Endothelial cell of umbilical vein (primary cell): Measurements from ENCODE around the gene COL8A1. TPM values are rescaled to one million over a fixed set of nuclear protein-coding genes. Genes with fewer than 3 reads are reported as not detected.

ENCODE experiments used
- BruUV-seq: library from RNA; stranded (reverse); fragments of 400-500 nt; replicated peaks from 2 replicates; lab custom pipeline; 2021; lab: Mats Ljungman, UMichigan
- CTCF ChIA-PET: fragments of 300-600, 350-600 bp; sonication (Branson Sonifier 250); formaldehyde crosslinking; loops from one replicate; lab custom pipeline; 2021; ENCODE audit warnings: antibody characterized with exemption, inconsistent platforms; lab: Charles Lee
- POLR2A ChIA-PET: fragments of 300-600, 350-600 bp; sonication (Branson Sonifier 250); formaldehyde crosslinking; loops from one replicate; lab custom pipeline; 2021; ENCODE audit warnings: antibody characterized with exemption, inconsistent platforms; lab: Charles Lee
- DNase-seq: peaks from one replicate; pipeline ENCODE4 v3.0.0-alpha.2; 2011; ENCODE audit warnings: low read depth, low spot score
- FAIRE-seq: peaks from 2 replicates; lab custom pipeline; 2011; peaks lifted over from hg19 to GRCh38; lab: Jason Lieb, UNC
- H2AFZ ChIP-seq: 2 replicates; pipeline ENCODE4 v1.6.0; 2012; ENCODE audit warnings: low read depth, low read length, control low read depth, inconsistent platforms
- H3K27ac ChIP-seq: 2 replicates; pipeline ENCODE4 v1.5.1; 2011; ENCODE audit warnings: low read depth, mild to moderate bottlenecking, control low read depth, low read length, moderate library complexity; ENCODE audit not compliant: insufficient read depth
- H3K27me3 ChIP-seq, 2 experiments: 2 replicates each; pipeline versions ENCODE4 v1.6.0 to v1.6.1; 2011; ENCODE audit warnings: low read length in 2 of 2, mixed read lengths in 1 of 2; ENCODE audit not compliant: control insufficient read depth in 2 of 2, insufficient read depth in 2 of 2
- H3K36me3 ChIP-seq, 2 experiments: 2 replicates in 1 of 2; 3 replicates in 1 of 2; pipeline ENCODE4 v1.5.1; 2011; ENCODE audit warnings: low read length in 2 of 2, mild to moderate bottlenecking in 1 of 2, moderate library complexity in 1 of 2; ENCODE audit not compliant: control insufficient read depth in 2 of 2, insufficient read depth in 2 of 2; ENCODE audit errors: extremely low read depth in 1 of 2
- H3K4me1 ChIP-seq: 3 replicates; pipeline ENCODE4 v1.5.1; 2011; ENCODE audit warnings: mild to moderate bottlenecking, low read length; ENCODE audit not compliant: control insufficient read depth, insufficient read depth; ENCODE audit errors: extremely low read depth
- H3K4me2 ChIP-seq: 2 replicates; pipeline ENCODE4 v1.6.1; 2011; ENCODE audit warnings: low read length, control low read depth, mixed read lengths; ENCODE audit not compliant: insufficient read depth
- H3K4me3 ChIP-seq, 3 experiments: fragments of 200-600 bp in 1 of 3; sonication (generic), shearing (Covaris generic) in 1 of 3; replicated peaks in 1 of 3; 2 replicates each; pipeline ENCODE4 v1.5.1; 2011 to 2016; ENCODE audit warnings: control low read depth in 3 of 3, low read length in 3 of 3, mild to moderate bottlenecking in 2 of 3, inconsistent platforms in 1 of 3, low read depth in 1 of 3, moderate library complexity in 1 of 3; ENCODE audit not compliant: insufficient read depth in 1 of 3
- H3K79me2 ChIP-seq: 2 replicates; pipeline ENCODE4 v1.6.0; 2012; ENCODE audit warnings: low read length, inconsistent platforms; ENCODE audit not compliant: control insufficient read depth, insufficient read depth
- H3K9ac ChIP-seq: replicated peaks from 2 replicates; pipeline ENCODE3; 2011; ENCODE audit warnings: low read length, control low read depth; ENCODE audit not compliant: insufficient read depth; ENCODE audit errors: extremely low read depth
- H3K9me1 ChIP-seq: replicated peaks from 3 replicates; pipeline ENCODE4 v1.6.0; 2011; ENCODE audit warnings: mild to moderate bottlenecking, low read length; ENCODE audit not compliant: control insufficient read depth, insufficient read depth; ENCODE audit errors: extremely low read depth
- H3K9me3 ChIP-seq: replicated peaks from 2 replicates; pipeline ENCODE4 v1.5.1; 2012; ENCODE audit warnings: low read length, inconsistent platforms; ENCODE audit not compliant: control insufficient read depth, insufficient read depth
- H4K20me1 ChIP-seq: replicated peaks from 2 replicates; pipeline ENCODE3; 2011; ENCODE audit warnings: mild to moderate bottlenecking, low read length; ENCODE audit not compliant: control insufficient read depth, insufficient read depth; ENCODE audit errors: extremely low read depth
- EZH2 ChIP-seq: IDR thresholded peaks from 2 replicates; pipeline ENCODE4 v1.6.1; 2012; ENCODE audit warnings: borderline replicate concordance, low read depth, mild to moderate bottlenecking, moderate library complexity, low read length, inconsistent platforms; ENCODE audit not compliant: severe bottlenecking
- FOS ChIP-seq: IDR thresholded peaks from 2 replicates; pipeline ENCODE4 v1.6.1; 2011; ENCODE audit warnings: mild to moderate bottlenecking, low read length, moderate library complexity, borderline replicate concordance; ENCODE audit not compliant: insufficient read depth
- GATA2 ChIP-seq: IDR thresholded peaks from 2 replicates; pipeline ENCODE4 v1.7.0; 2011; ENCODE audit warnings: low read depth, mild to moderate bottlenecking, moderate library complexity, mixed read lengths, low read length; ENCODE audit not compliant: insufficient read length, insufficient read depth
- JUN ChIP-seq: IDR thresholded peaks from 2 replicates; pipeline ENCODE4 v1.6.1; 2011; ENCODE audit warnings: borderline replicate concordance, low read depth; ENCODE audit not compliant: insufficient read length, insufficient read depth
- MYC ChIP-seq: IDR thresholded peaks from one replicate; pipeline ENCODE4 v1.6.1; 2011; ENCODE audit warnings: mild to moderate bottlenecking, low read depth, low read length
- POLR2A ChIP-seq: IDR thresholded peaks from 2 replicates; pipeline ENCODE4 v1.6.1; 2012; ENCODE audit warnings: low read depth, mild to moderate bottlenecking, control low read depth, low read length
- POLR2AphosphoS5 ChIP-seq: IDR thresholded peaks from 2 replicates; pipeline ENCODE4 v1.6.1; 2012; ENCODE audit warnings: low read depth, mild to moderate bottlenecking, control low read depth, low read length, moderate library complexity; ENCODE audit not compliant: insufficient read depth
- dilution Hi-C: fragments of 300-500 bp; cut with MboI; formaldehyde crosslinking; loops from one replicate; pipeline ENCODE4 v1.15.0; 2019; ENCODE audit warnings: low sequenced_read_pairs; ENCODE audit not compliant: extremely low pct_ligation_motif_present
- intact Hi-C: fragments of 100-400 bp; cut with micrococcal nuclease; formaldehyde crosslinking; loops from one replicate; pipeline ENCODE4 v1.10.0; 2022
- polyA plus RNA-seq, 4 experiments: library from polyadenylated mRNA; depleted of rRNA in 3 of 4; stranded (reverse) in 3 of 4; unstranded in 1 of 4; fragments of >200 nt; gene quantifications; 2 replicates each; pipeline versions ENCODE4 v1.2.1 to v1.2.3, GENCODE V29; 2011 to 2012; ENCODE audit warnings: missing spikeins in 1 of 4
- total RNA-seq: library from RNA; stranded (reverse); gene quantifications from 2 replicates; pipeline ENCODE4 v1.2.3, GENCODE V29; 2021
- TF ChIP-seq, protein P1 (sequence below), 2 donors: IDR thresholded peaks; 1 replicate in 1 of 2; 2 replicates in 1 of 2; pipeline ENCODE4 v1.5.1; 2011; ENCODE audit warnings: low read length in 2 of 2, mild to moderate bottlenecking in 2 of 2, moderate library complexity in 2 of 2, control low read depth in 1 of 2, inconsistent platforms in 1 of 2, low read depth in 1 of 2; ENCODE audit not compliant: insufficient read depth in 1 of 2; ENCODE audit errors: extremely low read depth in 1 of 2
- TF ChIP-seq, protein P2 (sequence below): IDR thresholded peaks from 2 replicates; pipeline ENCODE4 v1.6.1; 2011; ENCODE audit not compliant: insufficient read depth, insufficient read length

The COL8A1 gene
- total and polyA plus RNA-seq, 2 donors (not counting 3 experiments of a cell fraction or from before 2014, with no cell fraction given) = 358 to 634 TPM

DNA sequence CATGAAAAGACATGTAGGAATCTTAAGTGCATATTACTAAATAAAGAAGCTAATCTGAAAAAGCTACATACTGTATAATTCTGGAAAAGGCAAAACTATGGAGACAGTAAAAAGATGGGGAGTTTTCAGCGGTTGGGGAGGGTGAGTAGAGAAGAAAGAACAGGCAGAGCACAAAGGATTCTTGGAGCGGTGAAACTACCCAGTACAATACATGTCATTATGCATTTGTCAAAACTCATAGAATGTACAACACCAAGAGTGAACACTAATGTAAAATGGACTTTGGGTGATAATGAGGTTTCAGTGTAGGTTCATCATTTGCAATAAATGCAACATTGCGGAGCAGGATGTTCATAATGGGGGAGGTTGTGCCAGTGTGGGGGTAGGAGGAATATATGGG lies 133.8 kb downstream of the COL8A1 start:
- dilution Hi-C loops = loop anchor here (25.0 kb wide), 1 partner anchor 760 kb away; no protein-coding TSS in a partner anchor
- TF ChIP-seq GATA2 (no peak), MYC (no peak)
- Histone ChIP-seq H3K79me2 (no peaks in the 10 kb centered on the region), H3K9ac (no peak overlapping the region), H3K4me1 (peaks cover 7% of the 10 kb centered on the region), H3K27ac (no peak overlapping the region), H2AFZ (no peak overlapping the region), H3K4me2 (no peak overlapping the region), H4K20me1 (no peaks in the 10 kb centered on the region), H3K4me3 (no peak overlapping the region), H3K27me3 (no peaks in the 10 kb centered on the region), H3K9me3 (no peaks in the 10 kb centered on the region), H3K36me3 (peaks cover 8 to 17% of the 10 kb centered on the region in 2 experiments), H3K9me1 (no peaks in the 10 kb centered on the region)
- CTCF ChIA-PET = no interaction called here
- FAIRE-seq (no peak), DNase-seq (no peak)
- no TSS peak for BruUV-seq
- intact Hi-C loops = no loop called here
- POLR2A ChIA-PET = no interaction called here

DNA sequence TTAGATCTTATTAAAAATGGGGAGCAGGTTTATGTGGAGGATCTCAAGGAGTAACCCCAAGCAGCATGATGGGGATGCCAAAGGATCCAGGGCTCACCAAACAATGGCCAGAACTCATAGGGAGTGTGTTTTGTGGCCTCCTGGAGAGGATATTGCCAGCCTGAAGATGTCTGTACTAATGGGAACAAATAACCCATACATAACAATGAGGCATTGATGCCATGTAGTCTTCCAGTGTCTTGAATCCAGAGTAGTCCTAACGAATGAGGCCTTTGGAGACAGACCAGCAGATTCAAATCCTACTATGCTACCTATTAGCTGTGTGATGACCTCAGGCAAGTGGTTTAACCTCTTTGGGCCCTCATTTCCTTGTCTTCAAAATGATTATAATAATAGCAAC lies 134.3 kb downstream of the COL8A1 start:
- H3K9me1 ChIP-seq = no peaks in the 10 kb centered on the region
- FAIRE-seq (no peak), DNase-seq (no peak)
- H3K36me3 ChIP-seq = peaks cover 8 to 17% of the 10 kb centered on the region in 2 experiments
- ChIA-PET CTCF (no interaction called here), POLR2A (no interaction called here)
- no TSS peak for BruUV-seq
- TF ChIP-seq JUN = no peak
- TF ChIP-seq EZH2 = no peak
- TF ChIP-seq, protein P1, sequence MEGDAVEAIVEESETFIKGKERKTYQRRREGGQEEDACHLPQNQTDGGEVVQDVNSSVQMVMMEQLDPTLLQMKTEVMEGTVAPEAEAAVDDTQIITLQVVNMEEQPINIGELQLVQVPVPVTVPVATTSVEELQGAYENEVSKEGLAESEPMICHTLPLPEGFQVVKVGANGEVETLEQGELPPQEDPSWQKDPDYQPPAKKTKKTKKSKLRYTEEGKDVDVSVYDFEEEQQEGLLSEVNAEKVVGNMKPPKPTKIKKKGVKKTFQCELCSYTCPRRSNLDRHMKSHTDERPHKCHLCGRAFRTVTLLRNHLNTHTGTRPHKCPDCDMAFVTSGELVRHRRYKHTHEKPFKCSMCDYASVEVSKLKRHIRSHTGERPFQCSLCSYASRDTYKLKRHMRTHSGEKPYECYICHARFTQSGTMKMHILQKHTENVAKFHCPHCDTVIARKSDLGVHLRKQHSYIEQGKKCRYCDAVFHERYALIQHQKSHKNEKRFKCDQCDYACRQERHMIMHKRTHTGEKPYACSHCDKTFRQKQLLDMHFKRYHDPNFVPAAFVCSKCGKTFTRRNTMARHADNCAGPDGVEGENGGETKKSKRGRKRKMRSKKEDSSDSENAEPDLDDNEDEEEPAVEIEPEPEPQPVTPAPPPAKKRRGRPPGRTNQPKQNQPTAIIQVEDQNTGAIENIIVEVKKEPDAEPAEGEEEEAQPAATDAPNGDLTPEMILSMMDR (IDR thresholded peaks at IDR 0.05; ENCODE audit: extremely low read depth in 1 of 2, insufficient read depth in 1 of 2, low read depth in 1 of 2, low read length in 2 of 2) = no peak
- no peak for TF ChIP-seq FOS
- TF ChIP-seq, protein P2, sequence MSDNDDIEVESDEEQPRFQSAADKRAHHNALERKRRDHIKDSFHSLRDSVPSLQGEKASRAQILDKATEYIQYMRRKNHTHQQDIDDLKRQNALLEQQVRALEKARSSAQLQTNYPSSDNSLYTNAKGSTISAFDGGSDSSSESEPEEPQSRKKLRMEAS = no peak
- no peak for TF ChIP-seq POLR2AphosphoS5
- no peak for TF ChIP-seq POLR2A
- TF ChIP-seq GATA2 = no peak
- no peak for TF ChIP-seq MYC
- no peaks in the 10 kb centered on the region for H3K79me2 ChIP-seq
- H3K4me1 ChIP-seq = peaks cover 7% of the 10 kb centered on the region
- no peak overlapping the region for H3K4me3 ChIP-seq
- H3K27me3 ChIP-seq = no peaks in the 10 kb centered on the region
- no peak overlapping the region for H2AFZ ChIP-seq
- dilution Hi-C loops (loop anchor here (25.0 kb wide), 1 partner anchor 760 kb away; no protein-coding TSS in a partner anchor), intact Hi-C loops (no loop called here)
- no peak overlapping the region for H3K4me2 ChIP-seq
- no peak overlapping the region for H3K9ac ChIP-seq
- H3K27ac ChIP-seq = no peak overlapping the region
- no peaks in the 10 kb centered on the region for H4K20me1 ChIP-seq
- no peaks in the 10 kb centered on the region for H3K9me3 ChIP-seq
